IMR-90 (cell line): ENCODE results near the gene AAGAB. TPM values are rescaled to one million over a fixed set of nuclear protein-coding genes. Genes with fewer than 3 reads are reported as not detected.

Source experiments
- ATAC-seq: fragments of 200-7000 bp; cut with Tn5 transposase; 2 replicates; pipeline ENCODE4 v1.9.1; 2020; ENCODE audit warnings: low read depth, mild to moderate bottlenecking, moderate library complexity
- BruUV-seq: library from RNA; stranded (reverse); fragments of 400-500 nt; replicated peaks from 2 replicates; lab custom pipeline; 2021; lab: Mats Ljungman, UMichigan
- CTCF ChIA-PET: fragments of 300-600 bp; formaldehyde crosslinking; extraction: SDS; loops from one replicate; lab custom pipeline; 2021; ENCODE audit warnings: antibody characterized with exemption; lab: Yijun Ruan, JAX
- POLR2A ChIA-PET: fragments of 300-600 bp; sonication (Branson Sonifier 250); formaldehyde crosslinking; loops from one replicate; lab custom pipeline; 2022; ENCODE audit warnings: antibody characterized with exemption; ENCODE audit not compliant: unreplicated experiment; lab: Charles Lee
- DNase-seq: peaks from one replicate; pipeline ENCODE4 v3.0.0; 2013
- H2AFZ ChIP-seq: replicated peaks from 2 replicates; pipeline ENCODE3; 2013; ENCODE audit warnings: low read length, mild to moderate bottlenecking; ENCODE audit not compliant: poor library complexity
- H2AK5ac ChIP-seq: 2 replicates; pipeline ENCODE4 v1.6.1; 2013; ENCODE audit warnings: low read depth, low read length, inconsistent platforms
- H2AK9ac ChIP-seq: replicated peaks from 2 replicates; pipeline ENCODE3; 2013; ENCODE audit warnings: mild to moderate bottlenecking, low read depth, low read length, moderate library complexity; ENCODE audit not compliant: poor library complexity
- H2BK120ac ChIP-seq: 2 replicates; pipeline ENCODE4 v1.6.1; 2013; ENCODE audit warnings: low read depth, low read length, inconsistent platforms
- H2BK15ac ChIP-seq: 3 replicates; pipeline ENCODE4 v1.6.1; 2013; ENCODE audit warnings: low read depth, low read length, inconsistent platforms
- H2BK20ac ChIP-seq: 2 replicates; pipeline ENCODE4 v1.6.1; 2013; ENCODE audit warnings: low read depth, mild to moderate bottlenecking, inconsistent platforms, low read length, moderate library complexity
- H2BK5ac ChIP-seq: 2 replicates; pipeline ENCODE4 v1.6.1; 2013; ENCODE audit warnings: mild to moderate bottlenecking, low read depth, low read length, inconsistent platforms; ENCODE audit not compliant: poor library complexity, severe bottlenecking
- H3K14ac ChIP-seq: replicated peaks from 2 replicates; pipeline ENCODE4 v1.6.1; 2013; ENCODE audit warnings: low read depth, low read length, inconsistent platforms
- H3K18ac ChIP-seq: 2 replicates; pipeline ENCODE4 v1.6.1; 2013; ENCODE audit warnings: low read depth, low read length, control low read depth
- H3K23ac ChIP-seq: 2 replicates; pipeline ENCODE4 v1.6.1; 2013; ENCODE audit warnings: low read depth, low read length, inconsistent platforms
- H3K27ac ChIP-seq: 2 replicates; pipeline ENCODE4 v1.5.1; 2013; ENCODE audit warnings: mild to moderate bottlenecking, control low read depth, low read length; ENCODE audit not compliant: insufficient read depth
- H3K27me3 ChIP-seq: 2 replicates; pipeline ENCODE4 v1.6.1; 2013; ENCODE audit warnings: low read length; ENCODE audit not compliant: control insufficient read depth, insufficient read depth
- H3K36me3 ChIP-seq: 2 replicates; pipeline ENCODE4 v1.6.1; 2013; ENCODE audit warnings: low read length, mixed read lengths; ENCODE audit not compliant: control insufficient read depth, insufficient read depth
- H3K4ac ChIP-seq: 2 replicates; pipeline ENCODE4 v1.6.1; 2013; ENCODE audit warnings: low read depth, low read length, inconsistent platforms
- H3K4me1 ChIP-seq: 2 replicates; pipeline ENCODE4 v1.6.1; 2013; ENCODE audit warnings: low read length, mixed read lengths; ENCODE audit not compliant: control insufficient read depth, insufficient read depth
- H3K4me2 ChIP-seq: 2 replicates; pipeline ENCODE4 v1.6.1; 2013; ENCODE audit warnings: low read depth, mild to moderate bottlenecking, control low read depth, low read length, moderate library complexity
- H3K4me3 ChIP-seq: 2 replicates; pipeline ENCODE4 v1.5.1; 2013; ENCODE audit warnings: low read depth, mild to moderate bottlenecking, control low read depth, low read length, moderate library complexity; ENCODE audit not compliant: insufficient read depth
- H3K56ac ChIP-seq: 2 replicates; pipeline ENCODE4 v1.6.1; 2013; ENCODE audit warnings: low read length, inconsistent platforms; ENCODE audit not compliant: insufficient read depth; ENCODE audit errors: extremely low read depth
- H3K79me1 ChIP-seq, 2 experiments: 2 replicates each; pipeline ENCODE4 v1.6.1; 2013; ENCODE audit warnings: low read length in 2 of 2, inconsistent platforms in 1 of 2, low read depth in 1 of 2
- H3K9ac ChIP-seq: 2 replicates; pipeline ENCODE4 v1.6.1; 2013; ENCODE audit warnings: low read depth, low read length, control low read depth
- H3K9me1 ChIP-seq: 2 replicates; pipeline ENCODE4 v1.6.1; 2013; ENCODE audit warnings: low read length, inconsistent platforms; ENCODE audit not compliant: insufficient read depth
- H3K9me3 ChIP-seq: 2 replicates; pipeline ENCODE4 v1.6.1; 2013; ENCODE audit warnings: low read length; ENCODE audit not compliant: control insufficient read depth, insufficient read depth
- H4K20me1 ChIP-seq: 2 replicates; pipeline ENCODE4 v1.6.1; 2013; ENCODE audit warnings: low read length, inconsistent platforms; ENCODE audit not compliant: insufficient read depth
- H4K5ac ChIP-seq: 2 replicates; pipeline ENCODE4 v1.6.1; 2013; ENCODE audit warnings: mild to moderate bottlenecking, low read depth, low read length, control low read depth
- H4K8ac ChIP-seq, 2 experiments: 2 replicates each; pipeline ENCODE4 v1.6.1; 2013; ENCODE audit warnings: low read depth in 2 of 2, low read length in 2 of 2, control low read depth in 1 of 2, inconsistent platforms in 1 of 2
- H4K91ac ChIP-seq: 2 replicates; pipeline ENCODE4 v1.6.1; 2013; ENCODE audit warnings: low read depth, low read length, inconsistent platforms; ENCODE audit not compliant: insufficient read depth
- BHLHE40 ChIP-seq: fragments of 150-350 bp; IDR thresholded peaks from 2 replicates; pipeline ENCODE4 v1.6.1; 2016; ENCODE audit warnings: mild to moderate bottlenecking, low read depth, low read length
- CHD1 ChIP-seq: IDR thresholded peaks from 2 replicates; pipeline ENCODE4 v1.6.1; 2012; ENCODE audit warnings: low read depth, low read length, improper control_type of control experiment
- ELK1 ChIP-seq: fragments of 150-350 bp; IDR thresholded peaks from 2 replicates; pipeline ENCODE4 v1.6.1; 2016; ENCODE audit warnings: low read depth, mild to moderate bottlenecking, low read length, moderate library complexity, borderline replicate concordance
- FOS ChIP-seq: fragments of 150-350 bp; IDR thresholded peaks from 2 replicates; pipeline ENCODE4 v1.6.1; 2016; ENCODE audit warnings: low read depth, low read length
- MAFK ChIP-seq: IDR thresholded peaks from 2 replicates; pipeline ENCODE4 v1.6.1; 2012; ENCODE audit warnings: low read depth, low read length, improper control_type of control experiment
- MAZ ChIP-seq: IDR thresholded peaks from 2 replicates; pipeline ENCODE4 v1.6.1; 2012; ENCODE audit warnings: low read depth, mild to moderate bottlenecking, low read length, improper control_type of control experiment, moderate library complexity, borderline replicate concordance
- MXI1 ChIP-seq: IDR thresholded peaks from 2 replicates; pipeline ENCODE4 v1.6.1; 2012; ENCODE audit warnings: low read depth, mild to moderate bottlenecking, low read length, moderate library complexity, borderline replicate concordance
- NFE2L2 ChIP-seq: fragments of 150-350 bp; IDR thresholded peaks from 2 replicates; pipeline ENCODE4 v1.6.1; 2016; ENCODE audit warnings: low read depth, mild to moderate bottlenecking, low read length
- RAD21 ChIP-seq: IDR thresholded peaks from 2 replicates; pipeline ENCODE4 v1.6.1; 2012; ENCODE audit warnings: low read length, improper control_type of control experiment
- USF2 ChIP-seq: fragments of 150-350 bp; IDR thresholded peaks from 2 replicates; pipeline ENCODE4 v1.6.1; 2017; ENCODE audit warnings: mild to moderate bottlenecking, antibody characterized with exemption, low read length, low read depth
- WGBS, 2 experiments: methylation state at CpG; one replicate each; pipeline versions ENCODE4 v1.1.5 to v1.1.7; 2013; ENCODE audit warnings: missing lambda C conversion rate in 2 of 2; ENCODE audit not compliant: insufficient read length in 1 of 2; ENCODE audit errors: extremely low coverage in 2 of 2; 5-methylcytosine and 5-hydroxymethylcytosine counted together
- dilution Hi-C: fragments of 300-500 bp; cut with HindIII; formaldehyde crosslinking; loops from one replicate; pipeline ENCODE4 v1.14.3; 2018; ENCODE audit warnings: low sequenced_read_pairs; ENCODE audit not compliant: unreplicated experiment
- in situ Hi-C: fragments of 300-500 bp; cut with MboI; formaldehyde crosslinking; loops from 3 replicates; pipeline ENCODE4 v1.14.3; 2019; ENCODE audit warnings: low sequenced_read_pairs, inconsistent platforms, mixed read lengths
- intact Hi-C: fragments of 100-400 bp; cut with micrococcal nuclease; formaldehyde crosslinking; loops from 2 replicates; pipeline ENCODE4 v1.10.0; 2022
- polyA plus RNA-seq, 3 experiments: library from polyadenylated mRNA; depleted of rRNA; stranded (reverse); fragments of >200 nt; gene quantifications; 2 replicates each; pipeline ENCODE4 v1.2.3, GENCODE V29; 2012; ENCODE audit warnings: low replicate concordance in 1 of 3
- total RNA-seq: library from RNA; depleted of rRNA; stranded (reverse); fragments of >200 nt; gene quantifications from 2 replicates; pipeline ENCODE4 v1.2.3, GENCODE V29; 2012

The AAGAB gene
- total and polyA plus RNA-seq, 2 of the 4 experiments (the other 2 are of a cell fraction), result 26.1 to 69.7 TPM

- H3K4me3 ChIP-seq, result no peak overlapping the region
- H2BK5ac ChIP-seq, result no peak overlapping the region
- ChIA-PET CTCF (no interaction called here), POLR2A (no interaction called here)
- no peak overlapping the region for H4K5ac ChIP-seq
- H4K8ac ChIP-seq, result no peak overlapping the region
- peaks cover 1% of the 10 kb centered on the region; the same call in 1 of the 2 replicates for H3K4me1 ChIP-seq
- no peak overlapping the region for H2BK15ac ChIP-seq
- no peak overlapping the region for H4K91ac ChIP-seq
- no peak overlapping the region for H3K18ac ChIP-seq
- no TSS peak for BruUV-seq
- H3K79me1 ChIP-seq, result peaks cover 6 to 7% of the 10 kb centered on the region in 2 experiments; a peak in 1 of 4 replicates
- ATAC-seq, result peak; percentile 75
- no peak for DNase-seq
- H3K23ac ChIP-seq, result no peak overlapping the region
- dilution Hi-C loops, result no loop called here
- no peak overlapping the region for H2AK9ac ChIP-seq
- in situ Hi-C loops, result no loop called here
- intact Hi-C loops, result loop anchor here (5.0 kb wide), 1 partner anchor 39 kb away; the partner anchor contains the start of genes AAGAB and IQCH
- H3K4me2 ChIP-seq, result no peak overlapping the region
- no peak for TF ChIP-seq MAZ
- TF ChIP-seq BHLHE40, result no peak
- no peak for TF ChIP-seq MAFK
- TF ChIP-seq USF2, result no peak
- no peak for TF ChIP-seq ELK1
- TF ChIP-seq MXI1, result no peak
- no peak for TF ChIP-seq FOS
- TF ChIP-seq CHD1, result no peak
- no peak for TF ChIP-seq NFE2L2
- TF ChIP-seq RAD21, result no peak
- no peak overlapping the region for H3K14ac ChIP-seq
- H3K9me3 ChIP-seq, result no peaks in the 10 kb centered on the region
- no peaks in the 10 kb centered on the region for H3K9me1 ChIP-seq
- H2AK5ac ChIP-seq, result no peak overlapping the region
- H3K4ac ChIP-seq, result no peak overlapping the region
- H4K20me1 ChIP-seq, result no peaks in the 10 kb centered on the region
- H3K56ac ChIP-seq, result no peak overlapping the region
- H3K9ac ChIP-seq, result no peak overlapping the region
- no peaks in the 10 kb centered on the region for H3K36me3 ChIP-seq
- no peaks in the 10 kb centered on the region for H3K27me3 ChIP-seq
- H3K27ac ChIP-seq, result no peak overlapping the region
- WGBS, 2 experiments, result no CpG with 5 or more reads among the region's 4 CpGs
- no peak overlapping the region for H2BK20ac ChIP-seq
- H2BK120ac ChIP-seq, result no peak overlapping the region
- H2AFZ ChIP-seq, result no peak overlapping the region
These were observed 41.6 kb downstream of the AAGAB start for GRCh38 chr15:67212684-67213367.
